Cardiac fibroblast (primary cell): ENCODE results near the gene GPR180.

Experiments used
- DNase-seq, 2 donors: peaks; one replicate each; pipeline versions ENCODE4 v3.0.0 to v3.0.0-alpha.2; 2010; ENCODE audit warnings: low read depth in 2 of 2
- H3K4me3 ChIP-seq, 2 donors: replicated peaks in 1 of 2; 1 replicate in 1 of 2; 2 replicates in 1 of 2; pipeline ENCODE4 v1.5.1; 2011; ENCODE audit warnings: low read depth in 2 of 2, low read length in 2 of 2, mild to moderate bottlenecking in 2 of 2, moderate library complexity in 1 of 2
- TF ChIP-seq, protein P1 (sequence below): IDR thresholded peaks from one replicate; pipeline ENCODE4 v1.5.1; 2011; ENCODE audit warnings: low read depth, mild to moderate bottlenecking, low read length, inconsistent platforms

The GPR180 gene

DNA sequence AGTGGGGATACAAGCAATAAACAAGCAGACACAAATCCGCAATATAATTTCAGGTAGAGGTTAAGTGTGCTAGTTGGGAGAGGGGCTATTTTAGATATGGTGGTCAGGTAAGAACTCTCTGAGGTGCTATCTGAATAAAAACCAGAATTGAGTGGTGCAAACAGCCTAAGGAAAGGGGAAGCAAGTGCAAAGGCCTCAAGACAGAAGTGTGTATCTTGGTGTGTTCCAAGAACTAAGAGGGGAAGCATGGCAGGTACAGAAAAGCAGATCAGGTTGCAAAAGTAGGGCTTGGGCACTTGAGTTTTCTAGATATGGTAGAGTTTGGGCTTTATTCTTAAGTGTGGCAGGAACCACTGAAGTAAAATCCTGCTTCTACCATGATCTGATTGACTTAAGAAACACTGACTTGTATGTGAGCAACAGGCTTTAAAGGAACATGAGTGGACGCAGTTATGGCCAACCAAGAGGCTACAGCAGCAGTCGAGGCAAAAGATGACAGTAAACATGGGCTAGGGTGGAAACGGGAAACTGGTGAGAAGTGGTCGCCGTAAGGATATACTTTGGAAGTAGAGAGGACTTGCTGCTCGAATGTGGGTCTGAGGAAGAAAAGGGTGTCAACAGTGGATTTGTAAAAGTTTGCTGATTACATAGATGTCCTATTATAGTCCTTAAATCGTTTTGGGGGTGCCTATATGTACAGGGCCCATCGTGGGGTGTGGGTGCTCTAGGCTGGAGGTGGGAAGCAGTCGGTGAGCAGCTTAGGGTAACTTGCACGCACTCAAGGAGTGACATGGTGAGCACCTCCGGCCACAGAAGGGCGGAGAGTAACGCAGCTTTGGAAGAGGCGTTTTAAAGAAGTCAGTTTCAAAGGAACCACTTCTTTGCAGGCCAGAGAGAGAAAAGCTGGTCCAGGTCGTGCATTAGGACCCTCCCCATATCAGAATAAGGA, 6.4 kb upstream of the GPR180 start:
- TF ChIP-seq, protein P1, sequence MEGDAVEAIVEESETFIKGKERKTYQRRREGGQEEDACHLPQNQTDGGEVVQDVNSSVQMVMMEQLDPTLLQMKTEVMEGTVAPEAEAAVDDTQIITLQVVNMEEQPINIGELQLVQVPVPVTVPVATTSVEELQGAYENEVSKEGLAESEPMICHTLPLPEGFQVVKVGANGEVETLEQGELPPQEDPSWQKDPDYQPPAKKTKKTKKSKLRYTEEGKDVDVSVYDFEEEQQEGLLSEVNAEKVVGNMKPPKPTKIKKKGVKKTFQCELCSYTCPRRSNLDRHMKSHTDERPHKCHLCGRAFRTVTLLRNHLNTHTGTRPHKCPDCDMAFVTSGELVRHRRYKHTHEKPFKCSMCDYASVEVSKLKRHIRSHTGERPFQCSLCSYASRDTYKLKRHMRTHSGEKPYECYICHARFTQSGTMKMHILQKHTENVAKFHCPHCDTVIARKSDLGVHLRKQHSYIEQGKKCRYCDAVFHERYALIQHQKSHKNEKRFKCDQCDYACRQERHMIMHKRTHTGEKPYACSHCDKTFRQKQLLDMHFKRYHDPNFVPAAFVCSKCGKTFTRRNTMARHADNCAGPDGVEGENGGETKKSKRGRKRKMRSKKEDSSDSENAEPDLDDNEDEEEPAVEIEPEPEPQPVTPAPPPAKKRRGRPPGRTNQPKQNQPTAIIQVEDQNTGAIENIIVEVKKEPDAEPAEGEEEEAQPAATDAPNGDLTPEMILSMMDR, result no peak
- DNase-seq, result peak; percentile 21 to 42
- peak overlapping the region; percentile 84 to 92 for H3K4me3 ChIP-seq

DNA sequence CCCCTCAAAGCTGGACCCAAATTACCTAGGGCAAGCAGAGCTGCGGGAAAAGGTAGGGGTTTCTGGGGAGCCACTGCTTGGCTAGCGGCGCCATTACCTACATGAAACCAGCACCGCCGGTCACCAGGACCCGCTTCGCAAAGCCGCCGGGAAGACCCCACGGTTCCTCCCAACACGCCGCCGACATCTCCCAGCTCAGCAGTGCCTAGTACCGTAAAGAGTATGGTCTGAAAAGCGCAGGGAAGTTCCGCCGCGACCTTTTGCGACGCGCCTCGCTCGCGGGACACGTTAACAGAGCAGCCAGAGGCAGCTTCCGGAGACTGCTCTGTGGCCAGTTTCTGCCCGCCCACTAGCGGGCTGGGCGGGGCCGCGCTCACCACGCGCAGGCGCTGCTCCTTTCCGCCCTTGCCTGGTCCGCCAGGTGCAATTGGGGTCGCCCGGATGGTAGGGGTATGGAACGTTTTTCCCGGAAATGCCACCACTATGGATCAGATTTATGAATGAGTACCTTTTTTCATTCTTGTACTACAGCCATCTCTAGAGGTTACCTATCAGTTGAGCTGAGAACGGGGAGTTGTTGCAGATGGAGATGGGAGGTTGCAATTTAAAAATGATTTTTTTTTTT, 5.6 kb upstream of the GPR180 start, which contains the start of gene TGDS:
Gene TGDS, minus strand, starts transcription at position 203 of the 625 bp plus-strand sequence. Its CDS starts 16 bp downstream, at position 187.
- peak; percentile 94 to 95 for DNase-seq
- H3K4me3 ChIP-seq, result peak within 1 kb of the TSS; percentile 84 to 92

DNA sequence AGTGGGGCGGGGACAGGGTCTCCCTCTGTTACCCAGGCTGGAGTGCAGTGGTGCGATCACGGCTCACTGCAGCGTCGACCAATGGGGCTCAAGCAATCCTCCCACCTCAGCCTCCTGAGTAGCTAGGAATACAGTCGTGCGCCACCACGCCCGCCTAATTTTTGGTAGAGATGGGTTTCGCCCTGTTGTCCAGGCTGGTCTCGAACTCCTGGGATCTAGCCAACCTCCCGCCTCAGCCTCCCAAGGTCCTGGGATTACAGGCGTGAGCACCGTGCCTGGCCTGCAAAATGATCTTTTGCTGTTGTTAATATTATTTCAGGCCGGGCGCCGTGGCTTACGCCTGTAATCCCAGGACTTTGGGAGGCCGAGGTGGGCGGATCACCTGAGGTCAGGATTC, 5.1 kb upstream of the GPR180 start:
- H3K4me3 ChIP-seq, result peak overlapping the region; percentile 84 to 92
- TF ChIP-seq, protein P1, result no peak
- no peak for DNase-seq

More for the DNA sequence above, 5.6 kb upstream of the GPR180 start, which contains the start of gene TGDS:
- TF ChIP-seq, protein P1, result no peak

DNA sequence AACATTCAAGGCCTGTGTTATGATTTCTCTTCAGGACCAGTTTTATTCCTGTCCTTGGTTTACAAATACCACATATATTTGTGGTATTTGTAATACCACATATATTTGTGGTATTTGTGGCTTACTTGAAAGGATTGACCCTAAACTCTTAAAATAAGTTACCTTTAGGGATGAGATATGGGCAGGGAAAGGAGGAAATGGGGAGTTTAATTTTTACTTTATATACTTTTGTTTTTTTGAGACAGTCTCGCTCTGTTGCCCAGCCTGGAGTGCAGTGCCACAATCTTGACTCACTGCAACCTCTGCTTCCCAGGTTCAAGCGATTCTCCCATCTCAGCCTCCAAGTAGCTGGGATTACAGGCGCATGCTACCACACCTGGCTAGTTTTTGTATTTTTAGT, 3.4 kb upstream of the GPR180 start:
- H3K4me3 ChIP-seq, result no peak overlapping the region
- TF ChIP-seq, protein P1, result no peak
- no peak for DNase-seq

DNA sequence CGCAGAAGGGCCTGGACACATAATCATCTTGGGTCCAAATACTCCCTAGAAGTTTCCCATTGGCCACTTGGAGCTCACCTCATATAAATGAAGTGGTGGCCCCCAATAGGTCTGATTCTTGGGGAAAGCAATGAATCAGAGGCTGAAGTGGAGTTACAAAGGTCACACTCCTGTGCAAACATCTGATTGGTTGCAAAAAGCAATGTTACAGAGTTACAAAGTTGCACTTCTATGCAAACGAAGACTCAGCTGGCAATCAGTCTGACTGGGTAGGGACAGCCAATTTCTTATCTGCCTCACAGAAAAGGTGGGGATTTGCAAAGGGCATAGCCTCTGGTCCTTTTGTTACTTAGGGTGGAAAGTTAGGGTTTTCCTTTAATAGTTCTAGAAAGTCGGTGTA, 1.8 kb upstream of the GPR180 start:
- TF ChIP-seq, protein P1, result no peak
- no peak overlapping the region for H3K4me3 ChIP-seq
- no peak for DNase-seq

DNA sequence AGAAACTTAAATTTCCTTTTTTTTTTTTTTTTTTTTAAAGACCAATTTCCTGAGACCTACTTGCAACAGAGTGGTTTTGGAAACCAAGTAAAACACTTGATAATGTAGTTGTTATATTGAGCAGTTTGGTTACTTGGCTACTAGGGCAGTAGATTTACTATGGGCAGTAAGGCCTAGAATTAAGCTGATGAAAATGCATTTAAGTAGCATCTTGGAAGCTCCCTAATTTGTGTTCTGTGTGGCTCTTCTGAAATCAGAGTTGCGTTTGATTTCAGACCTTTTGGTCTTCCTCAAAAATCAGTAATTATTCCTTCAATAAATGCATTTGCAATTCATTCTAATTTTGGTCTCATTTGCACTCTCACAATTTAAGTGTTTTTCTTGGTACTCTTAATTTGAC, 810 bp downstream of the GPR180 start:
- TF ChIP-seq, protein P1, result no peak
- peak overlapping the region; percentile 74 to 85 for H3K4me3 ChIP-seq
- DNase-seq, result no peak
